Measurements from ENCODE around the gene SDK2.

SDK2 gene

DNA sequence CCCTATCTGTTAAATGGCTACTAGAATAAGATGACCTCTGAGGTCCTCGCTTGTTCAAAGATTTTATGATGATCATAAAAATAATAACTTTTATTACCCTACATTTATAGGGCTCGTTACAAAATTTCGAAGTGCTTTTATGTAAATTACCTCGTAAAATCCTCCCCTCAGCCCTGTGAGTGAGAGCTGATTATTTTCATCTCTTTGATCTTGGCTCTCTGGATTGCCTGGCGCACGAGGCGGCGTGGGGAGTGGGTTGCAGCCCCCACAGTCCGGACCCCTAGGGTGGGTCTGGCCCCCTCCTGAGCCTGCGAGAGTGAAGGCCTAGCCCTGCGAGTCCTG is 1.6 kb downstream of the SDK2 start:
- H3K9ac ChIP-seq (ENCODE audit: low read length), result no peak overlapping the region
- H3K27me3 ChIP-seq (replicated peaks; ENCODE audit: control insufficient read depth, insufficient read depth, low read length), result peaks cover 69% of the 10 kb centered on the region
- no peaks in the 10 kb centered on the region for H3K9me3 ChIP-seq (ENCODE audit: control insufficient read depth, low read length)
- no peak overlapping the region for H3K4me3 ChIP-seq (ENCODE audit: low read length)
- DNase-seq (ENCODE audit: low read depth), result no peak
- no peaks in the 10 kb centered on the region for H3K4me1 ChIP-seq (ENCODE audit: control insufficient read depth, insufficient read depth, low read length)
- H3K36me3 ChIP-seq (ENCODE audit: control insufficient read depth, insufficient read depth, low read length, severe bottlenecking), result no peaks in the 10 kb centered on the region

- peaks cover 65% of the 10 kb centered on the region for H3K27me3 ChIP-seq (replicated peaks; ENCODE audit: control insufficient read depth, insufficient read depth, low read length)
- H3K4me3 ChIP-seq (ENCODE audit: low read length), result no peak overlapping the region
Observed at GRCh38 chr17:73641826-73642600, 2.2 kb downstream of the SDK2 start.

GRCh38 chr17:73640691-73641090 is 3.6 kb downstream of the SDK2 start:
- H3K27me3 ChIP-seq (replicated peaks; ENCODE audit: control insufficient read depth, insufficient read depth, low read length), result peaks cover 55% of the 10 kb centered on the region
- H3K9me3 ChIP-seq (ENCODE audit: control insufficient read depth, low read length), result peaks cover 4% of the 10 kb centered on the region
- H3K4me3 ChIP-seq (ENCODE audit: low read length), result no peak overlapping the region
- no peaks in the 10 kb centered on the region for H3K4me1 ChIP-seq (ENCODE audit: control insufficient read depth, insufficient read depth, low read length)
- DNase-seq (ENCODE audit: low read depth), result no peak
- H3K9ac ChIP-seq (ENCODE audit: low read length), result no peak overlapping the region
- H3K36me3 ChIP-seq (ENCODE audit: control insufficient read depth, insufficient read depth, low read length, severe bottlenecking), result no peaks in the 10 kb centered on the region

More at GRCh38 chr17:73641826-73642600, 2.2 kb downstream of the SDK2 start:
- H3K36me3 ChIP-seq (ENCODE audit: control insufficient read depth, insufficient read depth, low read length, severe bottlenecking), result no peaks in the 10 kb centered on the region
- H3K9ac ChIP-seq (ENCODE audit: low read length), result no peak overlapping the region
- no peak for DNase-seq (ENCODE audit: low read depth)
- peaks cover under 1% of the 10 kb centered on the region for H3K9me3 ChIP-seq (ENCODE audit: control insufficient read depth, low read length)
- no peaks in the 10 kb centered on the region for H3K4me1 ChIP-seq (ENCODE audit: control insufficient read depth, insufficient read depth, low read length)

DNA sequence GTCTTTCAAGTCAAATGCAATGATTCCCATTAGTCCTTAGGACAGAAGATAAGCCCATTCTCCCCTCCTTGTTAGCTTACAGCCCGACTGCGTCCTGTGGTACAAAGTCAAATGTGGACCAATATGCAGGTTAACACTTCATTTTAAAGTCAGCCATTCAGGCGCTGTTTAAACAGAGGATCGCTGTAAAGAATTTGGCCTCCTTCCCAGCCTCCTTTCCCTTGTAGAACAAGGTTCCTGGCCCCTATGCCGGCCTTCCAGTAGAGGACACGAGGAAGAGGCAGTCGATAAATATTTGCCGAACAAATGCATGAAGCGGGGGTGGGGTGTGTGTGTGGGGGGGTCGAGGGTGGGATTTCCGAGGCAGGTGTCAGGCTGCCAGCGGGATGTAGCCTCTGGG is 4.3 kb downstream of the SDK2 start:
- DNase-seq (ENCODE audit: low read depth), result no peak
- no peaks in the 10 kb centered on the region for H3K4me1 ChIP-seq (ENCODE audit: control insufficient read depth, insufficient read depth, low read length)
- H3K9me3 ChIP-seq (ENCODE audit: control insufficient read depth, low read length), result peaks cover 4% of the 10 kb centered on the region
- H3K27me3 ChIP-seq (replicated peaks; ENCODE audit: control insufficient read depth, insufficient read depth, low read length), result peaks cover 51% of the 10 kb centered on the region
- H3K4me3 ChIP-seq (ENCODE audit: low read length), result no peak overlapping the region
- H3K9ac ChIP-seq (ENCODE audit: low read length), result no peak overlapping the region
- H3K36me3 ChIP-seq (ENCODE audit: control insufficient read depth, insufficient read depth, low read length, severe bottlenecking), result no peaks in the 10 kb centered on the region

- Histone ChIP-seq H3K27me3 (replicated peaks; ENCODE audit: control insufficient read depth, insufficient read depth, low read length) (peaks cover 51% of the 10 kb centered on the region), H3K9me3 (ENCODE audit: control insufficient read depth, low read length) (peaks cover 4% of the 10 kb centered on the region), H3K4me1 (ENCODE audit: control insufficient read depth, insufficient read depth, low read length) (no peaks in the 10 kb centered on the region), H3K4me3 (ENCODE audit: low read length) (no peak overlapping the region), H3K36me3 (ENCODE audit: control insufficient read depth, insufficient read depth, low read length, severe bottlenecking) (no peaks in the 10 kb centered on the region), H3K9ac (ENCODE audit: low read length) (no peak overlapping the region)
- no peak for DNase-seq (ENCODE audit: low read depth)
Observed at GRCh38 chr17:73639322-73639721, 4.9 kb downstream of the SDK2 start.

GRCh38 chr17:73638556-73638955 is 5.7 kb downstream of the SDK2 start:
- DNase-seq (ENCODE audit: low read depth), result no peak
- H3K9ac ChIP-seq (ENCODE audit: low read length), result no peak overlapping the region
- peaks cover 49% of the 10 kb centered on the region for H3K27me3 ChIP-seq (replicated peaks; ENCODE audit: control insufficient read depth, insufficient read depth, low read length)
- H3K9me3 ChIP-seq (ENCODE audit: control insufficient read depth, low read length), result peaks cover 4% of the 10 kb centered on the region
- no peak overlapping the region for H3K4me3 ChIP-seq (ENCODE audit: low read length)
- no peaks in the 10 kb centered on the region for H3K36me3 ChIP-seq (ENCODE audit: control insufficient read depth, insufficient read depth, low read length, severe bottlenecking)
- no peaks in the 10 kb centered on the region for H3K4me1 ChIP-seq (ENCODE audit: control insufficient read depth, insufficient read depth, low read length)

DNA sequence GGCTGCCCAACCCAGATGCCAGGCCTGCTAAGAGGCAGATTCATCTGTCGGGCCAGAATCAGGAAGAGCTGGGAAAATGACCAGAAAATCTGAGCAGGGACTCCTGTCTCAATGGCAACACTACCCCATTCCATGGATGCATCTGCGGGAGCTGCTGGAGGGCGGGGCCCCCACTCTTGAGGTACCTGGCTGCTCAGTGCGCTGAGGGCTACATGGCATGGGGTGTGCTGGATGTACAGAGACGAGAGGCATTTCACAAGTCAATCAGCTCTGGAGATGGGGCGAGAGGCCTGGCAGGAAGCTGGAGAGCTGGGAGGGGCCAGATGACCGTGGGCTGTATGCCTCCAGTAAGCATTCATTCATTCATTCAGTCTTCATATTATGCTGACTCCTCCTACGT is 6.4 kb downstream of the SDK2 start:
- Histone ChIP-seq H3K4me1 (ENCODE audit: control insufficient read depth, insufficient read depth, low read length) (no peaks in the 10 kb centered on the region), H3K27me3 (replicated peaks; ENCODE audit: control insufficient read depth, insufficient read depth, low read length) (peaks cover 52% of the 10 kb centered on the region), H3K9me3 (ENCODE audit: control insufficient read depth, low read length) (peaks cover 4% of the 10 kb centered on the region), H3K36me3 (ENCODE audit: control insufficient read depth, insufficient read depth, low read length, severe bottlenecking) (no peaks in the 10 kb centered on the region), H3K4me3 (ENCODE audit: low read length) (no peak overlapping the region), H3K9ac (ENCODE audit: low read length) (no peak overlapping the region)
- DNase-seq (ENCODE audit: low read depth), result no peak

DNA sequence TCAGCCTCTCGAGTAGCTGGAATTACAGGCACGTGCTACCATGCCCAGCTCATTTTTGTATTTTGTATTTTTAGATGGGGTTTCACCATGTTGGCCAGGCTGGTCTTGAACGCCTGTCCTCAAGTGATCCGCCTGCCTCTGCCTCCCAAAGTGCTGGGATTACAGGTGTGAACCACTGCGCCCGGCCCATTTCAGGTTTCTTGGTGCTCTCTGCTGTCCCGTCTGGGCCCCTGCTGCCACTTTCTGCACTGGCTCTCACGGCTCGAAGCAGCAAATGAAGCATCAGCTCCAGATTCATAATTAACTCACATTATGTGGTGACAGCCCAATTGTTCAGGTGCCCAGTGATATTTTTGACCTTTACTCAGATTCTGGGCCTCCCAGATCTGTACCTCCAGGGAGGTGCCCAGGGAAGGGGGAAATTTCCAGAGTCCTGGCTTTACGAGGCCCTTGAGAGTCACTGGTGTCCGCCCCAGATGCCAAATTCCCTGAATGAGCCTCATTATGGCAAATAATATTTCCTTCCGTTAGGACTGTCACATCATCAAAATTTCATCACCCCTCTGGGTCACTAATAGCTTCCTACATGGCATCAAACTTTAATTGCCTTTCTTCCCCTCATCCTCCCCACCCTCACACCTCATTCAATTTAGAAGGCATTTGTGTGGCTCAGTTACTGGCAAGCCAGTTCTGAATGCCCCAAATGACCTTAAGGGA is 9.0 kb downstream of the SDK2 start:
- DNase-seq (ENCODE audit: low read depth), result no peak
- H3K4me1 ChIP-seq (ENCODE audit: control insufficient read depth, insufficient read depth, low read length), result no peaks in the 10 kb centered on the region
- no peaks in the 10 kb centered on the region for H3K36me3 ChIP-seq (ENCODE audit: control insufficient read depth, insufficient read depth, low read length, severe bottlenecking)
- peaks cover 4% of the 10 kb centered on the region for H3K9me3 ChIP-seq (ENCODE audit: control insufficient read depth, low read length)
- H3K9ac ChIP-seq (ENCODE audit: low read length), result no peak overlapping the region
- H3K4me3 ChIP-seq (ENCODE audit: low read length), result no peak overlapping the region
- peaks cover 32% of the 10 kb centered on the region for H3K27me3 ChIP-seq (replicated peaks; ENCODE audit: control insufficient read depth, insufficient read depth, low read length)

- no peaks in the 10 kb centered on the region for H3K4me1 ChIP-seq (ENCODE audit: control insufficient read depth, insufficient read depth, low read length)
- peaks cover 4% of the 10 kb centered on the region for H3K9me3 ChIP-seq (ENCODE audit: control insufficient read depth, low read length)
- DNase-seq (ENCODE audit: low read depth), result no peak
Observed at GRCh38 chr17:73634629-73635028, 9.6 kb downstream of the SDK2 start.

GRCh38 chr17:73633736-73634135 is 10.5 kb downstream of the SDK2 start:
- peaks cover 28% of the 10 kb centered on the region for H3K27me3 ChIP-seq (replicated peaks; ENCODE audit: control insufficient read depth, insufficient read depth, low read length)
- H3K36me3 ChIP-seq (ENCODE audit: control insufficient read depth, insufficient read depth, low read length, severe bottlenecking), result no peaks in the 10 kb centered on the region
- peaks cover 4% of the 10 kb centered on the region for H3K9me3 ChIP-seq (ENCODE audit: control insufficient read depth, low read length)
- no peak overlapping the region for H3K9ac ChIP-seq (ENCODE audit: low read length)
- no peak overlapping the region for H3K4me3 ChIP-seq (ENCODE audit: low read length)
- H3K4me1 ChIP-seq (ENCODE audit: control insufficient read depth, insufficient read depth, low read length), result no peaks in the 10 kb centered on the region
- no peak for DNase-seq (ENCODE audit: low read depth)

More at GRCh38 chr17:73634629-73635028, 9.6 kb downstream of the SDK2 start:
- no peak overlapping the region for H3K4me3 ChIP-seq (ENCODE audit: low read length)
- no peaks in the 10 kb centered on the region for H3K36me3 ChIP-seq (ENCODE audit: control insufficient read depth, insufficient read depth, low read length, severe bottlenecking)
- H3K27me3 ChIP-seq (replicated peaks; ENCODE audit: control insufficient read depth, insufficient read depth, low read length), result peaks cover 28% of the 10 kb centered on the region
- H3K9ac ChIP-seq (ENCODE audit: low read length), result no peak overlapping the region

GRCh38 chr17:73632513-73632912 is 11.7 kb downstream of the SDK2 start:
- peaks cover 4% of the 10 kb centered on the region for H3K9me3 ChIP-seq (ENCODE audit: control insufficient read depth, low read length)
- H3K9ac ChIP-seq (ENCODE audit: low read length), result no peak overlapping the region
- H3K36me3 ChIP-seq (ENCODE audit: control insufficient read depth, insufficient read depth, low read length, severe bottlenecking), result no peaks in the 10 kb centered on the region
- peaks cover 20% of the 10 kb centered on the region for H3K27me3 ChIP-seq (replicated peaks; ENCODE audit: control insufficient read depth, insufficient read depth, low read length)
- no peak for DNase-seq (ENCODE audit: low read depth)
- no peaks in the 10 kb centered on the region for H3K4me1 ChIP-seq (ENCODE audit: control insufficient read depth, insufficient read depth, low read length)
- H3K4me3 ChIP-seq (ENCODE audit: low read length), result no peak overlapping the region
